ENCODE data around the gene CCER1.

CCER1 gene

DNA sequence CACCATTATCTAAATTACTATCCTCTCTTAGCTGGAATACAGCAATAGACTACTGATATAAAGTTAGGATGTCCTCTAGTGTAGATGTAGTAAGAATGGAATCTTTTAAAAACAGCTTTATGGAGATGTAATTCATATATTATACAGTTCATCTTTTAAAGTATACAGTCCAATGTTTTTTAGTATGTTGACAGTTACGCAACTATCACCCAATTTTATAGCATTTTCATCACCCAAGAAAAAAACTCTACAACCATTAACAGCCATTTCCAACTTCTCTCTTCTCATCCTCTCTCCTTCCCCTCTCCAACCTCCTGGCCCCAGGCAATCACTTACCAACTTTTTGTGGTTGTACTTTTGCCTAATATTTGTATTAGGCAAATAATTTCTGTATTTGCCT, 27.2 kb upstream of the CCER1 start:
- TF ChIP-seq, protein P1, sequence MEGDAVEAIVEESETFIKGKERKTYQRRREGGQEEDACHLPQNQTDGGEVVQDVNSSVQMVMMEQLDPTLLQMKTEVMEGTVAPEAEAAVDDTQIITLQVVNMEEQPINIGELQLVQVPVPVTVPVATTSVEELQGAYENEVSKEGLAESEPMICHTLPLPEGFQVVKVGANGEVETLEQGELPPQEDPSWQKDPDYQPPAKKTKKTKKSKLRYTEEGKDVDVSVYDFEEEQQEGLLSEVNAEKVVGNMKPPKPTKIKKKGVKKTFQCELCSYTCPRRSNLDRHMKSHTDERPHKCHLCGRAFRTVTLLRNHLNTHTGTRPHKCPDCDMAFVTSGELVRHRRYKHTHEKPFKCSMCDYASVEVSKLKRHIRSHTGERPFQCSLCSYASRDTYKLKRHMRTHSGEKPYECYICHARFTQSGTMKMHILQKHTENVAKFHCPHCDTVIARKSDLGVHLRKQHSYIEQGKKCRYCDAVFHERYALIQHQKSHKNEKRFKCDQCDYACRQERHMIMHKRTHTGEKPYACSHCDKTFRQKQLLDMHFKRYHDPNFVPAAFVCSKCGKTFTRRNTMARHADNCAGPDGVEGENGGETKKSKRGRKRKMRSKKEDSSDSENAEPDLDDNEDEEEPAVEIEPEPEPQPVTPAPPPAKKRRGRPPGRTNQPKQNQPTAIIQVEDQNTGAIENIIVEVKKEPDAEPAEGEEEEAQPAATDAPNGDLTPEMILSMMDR (IDR thresholded peaks at IDR 0.05; ENCODE audit: insufficient read depth, low read depth, low read length, missing control alignments), result no peak
- DNase-seq (ENCODE audit: low read depth), result no peak
- H3K4me3 ChIP-seq (ENCODE audit: low read length), result no peak overlapping the region

DNA sequence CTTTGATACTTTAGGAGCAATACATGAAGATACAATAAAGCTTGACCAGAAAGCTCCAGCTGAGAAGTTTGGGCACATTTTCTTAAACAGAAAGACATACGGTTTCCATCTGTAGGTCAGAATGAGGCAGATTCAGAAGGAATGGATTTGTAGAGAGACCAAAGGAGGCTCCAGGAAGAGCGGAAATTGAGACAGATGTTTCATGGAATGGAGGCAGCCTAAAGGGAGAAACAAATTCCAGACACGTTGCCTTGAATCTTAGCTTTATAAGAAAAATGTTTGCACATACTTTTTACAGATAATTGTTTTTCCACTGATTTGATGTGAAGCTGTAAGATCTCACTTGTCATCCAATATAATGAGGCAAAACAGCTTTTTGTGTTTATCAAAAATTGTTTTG, 25.0 kb upstream of the CCER1 start:
- TF ChIP-seq, protein P1 (IDR thresholded peaks at IDR 0.05; ENCODE audit: insufficient read depth, low read depth, low read length, missing control alignments), result no peak
- H3K4me3 ChIP-seq (ENCODE audit: low read length), result no peak overlapping the region
- no peak for DNase-seq (ENCODE audit: low read depth)

DNA sequence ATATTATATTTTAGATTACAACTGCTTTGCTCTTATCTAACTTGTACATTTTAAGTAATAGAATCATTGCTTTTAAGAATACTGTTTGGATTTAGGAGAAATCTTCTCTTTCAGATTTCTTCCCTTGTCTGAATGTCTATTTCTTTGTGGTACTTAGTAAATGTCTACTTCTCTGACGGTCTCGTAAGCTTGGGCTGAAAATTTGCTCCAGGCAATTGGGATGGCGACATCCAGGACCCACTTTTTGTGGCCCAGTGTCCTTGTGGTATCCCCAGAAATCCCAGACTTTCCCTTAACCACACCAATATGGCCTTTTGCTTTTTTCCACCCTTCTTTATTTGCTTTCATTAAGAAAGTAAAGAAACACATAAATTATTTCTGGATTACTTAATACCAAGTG, 24.0 kb upstream of the CCER1 start:
- TF ChIP-seq, protein P1 (IDR thresholded peaks at IDR 0.05; ENCODE audit: insufficient read depth, low read depth, low read length, missing control alignments), result no peak
- no peak for DNase-seq (ENCODE audit: low read depth)
- H3K4me3 ChIP-seq (ENCODE audit: low read length), result no peak overlapping the region

DNA sequence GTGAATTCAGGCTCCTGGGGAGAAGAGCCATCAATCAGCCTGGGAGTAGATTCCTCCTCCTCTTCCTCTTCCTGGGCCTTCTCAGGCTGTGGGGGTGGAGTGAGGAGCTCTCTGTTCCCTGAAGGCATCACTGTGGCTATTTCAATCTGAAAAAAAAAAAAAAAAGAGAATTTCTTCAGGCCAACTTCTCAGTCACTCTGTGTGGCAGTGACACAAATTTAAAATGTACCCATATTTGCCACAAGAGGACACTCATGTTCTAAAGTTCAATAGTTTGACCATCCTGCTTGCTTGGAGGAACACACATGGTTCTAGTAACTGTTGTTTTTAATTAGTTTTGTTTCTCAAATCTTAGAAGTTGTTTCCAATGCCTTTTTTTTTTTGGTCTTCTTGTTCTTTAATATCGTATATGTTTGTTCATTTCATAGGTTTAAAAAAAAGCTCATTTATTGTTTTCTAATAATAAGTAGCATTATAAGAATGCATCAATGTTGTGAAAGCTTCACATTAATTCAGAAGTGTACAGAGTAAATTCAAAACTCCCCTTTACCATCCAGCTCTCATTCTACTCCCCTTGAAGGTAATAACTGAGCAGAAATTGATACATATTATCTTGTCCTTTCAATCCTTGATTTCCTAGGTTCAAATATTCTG, 23.3 kb upstream of the CCER1 start:
- TF ChIP-seq, protein P1 (IDR thresholded peaks at IDR 0.05; ENCODE audit: insufficient read depth, low read depth, low read length, missing control alignments), result peak; percentile 69
- peak; percentile 61 for DNase-seq (ENCODE audit: low read depth)
- H3K4me3 ChIP-seq (ENCODE audit: low read length), result no peak overlapping the region

DNA sequence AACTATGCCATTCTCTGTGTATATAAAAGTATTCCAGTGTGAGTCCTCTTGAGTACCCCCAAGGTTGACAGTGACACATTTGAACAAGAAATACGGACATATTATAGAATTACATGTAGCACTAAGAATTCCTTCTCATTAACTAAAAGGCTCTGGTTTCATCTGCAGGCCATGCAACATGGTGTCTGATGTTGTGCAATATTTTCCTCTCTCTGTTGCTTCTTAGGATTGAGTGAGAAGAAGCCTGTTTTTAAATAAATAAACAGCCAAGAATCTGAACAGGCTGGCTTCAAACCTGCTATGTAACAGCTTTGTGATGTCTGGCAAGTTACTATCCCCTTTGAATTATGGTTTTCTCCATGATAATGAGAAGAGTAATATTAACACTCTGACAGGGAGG, 22.2 kb upstream of the CCER1 start:
- no peak overlapping the region for H3K4me3 ChIP-seq (ENCODE audit: low read length)
- no peak for DNase-seq (ENCODE audit: low read depth)
- TF ChIP-seq, protein P1 (IDR thresholded peaks at IDR 0.05; ENCODE audit: insufficient read depth, low read depth, low read length, missing control alignments), result no peak

DNA sequence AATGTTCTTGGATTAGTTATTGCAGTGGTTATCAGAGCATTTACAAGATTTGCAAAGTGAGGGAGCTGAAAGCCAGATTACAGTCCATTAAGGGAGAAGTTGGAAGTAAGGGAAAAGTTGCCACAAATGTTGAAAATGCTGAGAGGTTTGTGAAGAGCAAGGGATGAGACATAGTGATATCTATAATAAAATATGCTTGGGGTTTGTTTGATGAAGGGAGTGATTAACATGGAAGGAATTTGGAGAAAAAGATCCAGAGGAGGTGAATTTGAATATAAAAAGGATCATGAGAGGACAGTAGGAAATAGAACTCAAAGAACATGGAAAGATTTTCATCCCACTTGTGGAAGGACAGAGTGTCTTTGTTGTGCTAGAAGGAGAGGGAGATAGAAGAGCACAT, 19.3 kb upstream of the CCER1 start:
- peak; percentile 27 for DNase-seq (ENCODE audit: low read depth)
- no peak overlapping the region for H3K4me3 ChIP-seq (ENCODE audit: low read length)
- TF ChIP-seq, protein P1 (IDR thresholded peaks at IDR 0.05; ENCODE audit: insufficient read depth, low read depth, low read length, missing control alignments), result no peak

DNA sequence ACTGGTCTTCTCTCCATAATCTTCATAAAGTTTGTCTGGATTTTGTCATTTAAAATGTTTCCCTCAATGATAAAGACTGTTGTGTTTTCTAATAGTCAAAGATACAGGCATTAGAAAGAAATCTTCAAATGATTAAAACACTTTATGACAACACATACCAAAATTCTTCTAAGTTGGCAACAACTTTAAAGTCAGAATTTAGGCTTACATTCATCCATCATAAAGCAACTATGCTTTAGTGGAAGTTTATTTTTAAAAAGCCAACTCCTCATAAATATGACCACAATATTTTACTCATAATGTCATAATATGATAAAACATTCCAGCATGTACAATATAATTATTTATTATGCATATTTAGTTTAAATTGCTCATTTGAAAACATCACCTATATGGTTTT, 17.2 kb upstream of the CCER1 start:
- no peak for DNase-seq (ENCODE audit: low read depth)
- TF ChIP-seq, protein P1 (IDR thresholded peaks at IDR 0.05; ENCODE audit: insufficient read depth, low read depth, low read length, missing control alignments), result no peak
- H3K4me3 ChIP-seq (ENCODE audit: low read length), result no peak overlapping the region

All from epithelial cell of esophagus (primary cell).